T-helper 1 cell (primary cell): ENCODE measurements around the gene MARCHF10.

ENCODE experiments used
- DNase-seq, 5 donors: peaks; one replicate each; pipeline ENCODE4 v3.0.0-alpha.2; 2012 to 2020

Gene MARCHF10

DNA sequence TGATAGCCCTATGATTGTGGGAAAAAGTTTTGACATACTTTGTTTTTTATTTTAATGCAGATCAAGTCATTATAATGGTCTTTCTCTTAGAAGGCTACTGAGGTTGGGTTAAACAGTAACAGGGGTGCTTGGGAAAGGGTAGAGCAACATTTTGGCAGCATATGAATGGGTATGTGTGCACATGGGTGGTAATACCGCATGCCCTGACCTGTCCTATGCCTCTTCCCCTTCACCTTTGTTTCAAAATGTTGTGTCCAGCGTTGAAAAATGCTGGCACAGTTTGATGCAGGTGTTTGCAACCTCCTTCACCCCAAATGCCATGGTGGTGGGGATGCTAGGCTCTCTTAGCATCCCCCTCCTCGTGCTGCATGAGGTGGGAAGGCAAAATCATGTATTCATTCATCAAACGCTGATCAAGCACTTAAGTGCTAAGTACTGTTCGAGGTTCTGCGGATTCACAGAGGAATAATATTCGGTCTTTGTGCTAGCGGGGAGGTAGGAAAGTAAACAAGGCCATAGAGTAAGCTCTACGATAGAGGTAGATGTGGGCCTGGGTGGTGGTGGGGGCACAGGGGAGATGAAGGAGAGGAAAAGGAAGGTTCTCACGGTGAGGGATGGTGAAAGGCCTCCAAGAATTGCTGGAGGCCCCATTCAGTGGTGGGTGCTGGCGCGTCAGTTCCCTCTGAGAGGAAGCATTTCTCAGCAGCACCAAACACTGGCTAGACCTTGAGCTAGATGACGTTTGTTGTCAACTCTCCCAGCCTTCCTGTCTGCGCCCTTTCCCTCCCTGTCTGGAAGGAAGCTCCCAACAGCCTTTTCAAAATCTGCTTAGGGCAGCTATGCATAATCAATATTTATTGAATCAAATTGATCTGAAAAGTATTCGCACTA is 13.3 kb upstream of the MARCHF10 start:
- DNase-seq: no peak

DNA sequence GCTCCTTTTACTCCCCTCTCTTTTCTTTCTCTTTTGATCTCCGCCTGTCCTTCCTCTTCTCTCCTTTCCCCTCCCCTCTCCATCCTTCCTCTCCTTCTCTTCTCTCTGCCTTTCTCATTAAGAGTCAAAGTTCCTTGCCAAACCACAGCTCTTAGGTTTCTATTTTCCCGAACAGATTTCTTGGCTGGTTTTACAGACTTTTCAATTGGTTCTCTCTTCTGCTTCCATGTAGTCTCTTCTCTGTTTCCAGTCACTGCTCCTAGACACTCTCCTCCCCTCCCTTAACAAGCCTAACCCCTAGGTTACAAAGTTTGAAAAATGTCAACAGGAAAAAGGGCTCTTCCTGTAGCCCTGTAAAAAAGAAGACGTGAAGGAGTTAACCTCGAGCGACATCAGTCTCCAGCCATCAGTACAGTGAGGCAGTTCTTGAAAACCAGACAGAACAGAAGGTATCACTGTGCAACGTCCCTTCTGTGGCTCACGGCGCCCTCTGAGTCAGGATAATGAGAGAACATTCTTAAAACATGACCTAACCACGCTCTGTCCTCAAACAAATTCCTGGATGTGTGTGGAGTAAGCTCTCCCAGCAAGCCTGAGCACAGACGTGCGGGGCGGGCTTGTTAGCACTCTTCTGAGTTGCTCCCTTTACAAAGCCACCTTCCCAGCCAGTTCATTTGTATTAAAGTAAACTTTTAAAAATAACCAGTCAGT is 11.6 kb upstream of the MARCHF10 start:
- no peak for DNase-seq

DNA sequence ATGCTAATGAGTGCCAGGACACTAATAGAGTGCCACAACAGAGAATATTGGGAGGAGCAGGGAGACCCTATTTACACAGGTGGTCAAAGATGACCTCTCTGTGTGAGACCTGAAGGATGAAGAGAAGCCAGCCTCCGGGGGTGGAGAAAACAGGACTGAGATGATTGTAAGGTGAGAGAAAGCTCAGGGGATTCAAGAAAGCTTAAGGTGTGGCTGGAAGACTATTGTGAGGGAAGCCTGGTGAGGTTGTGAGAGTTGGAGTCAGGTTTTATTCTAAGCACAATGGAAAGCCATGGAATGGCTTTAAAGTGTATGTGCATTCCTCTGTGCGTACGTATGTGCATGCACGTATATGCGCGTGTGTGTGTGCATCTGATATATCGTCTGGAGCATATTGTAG is 10.4 kb upstream of the MARCHF10 start:
- no peak for DNase-seq

DNA sequence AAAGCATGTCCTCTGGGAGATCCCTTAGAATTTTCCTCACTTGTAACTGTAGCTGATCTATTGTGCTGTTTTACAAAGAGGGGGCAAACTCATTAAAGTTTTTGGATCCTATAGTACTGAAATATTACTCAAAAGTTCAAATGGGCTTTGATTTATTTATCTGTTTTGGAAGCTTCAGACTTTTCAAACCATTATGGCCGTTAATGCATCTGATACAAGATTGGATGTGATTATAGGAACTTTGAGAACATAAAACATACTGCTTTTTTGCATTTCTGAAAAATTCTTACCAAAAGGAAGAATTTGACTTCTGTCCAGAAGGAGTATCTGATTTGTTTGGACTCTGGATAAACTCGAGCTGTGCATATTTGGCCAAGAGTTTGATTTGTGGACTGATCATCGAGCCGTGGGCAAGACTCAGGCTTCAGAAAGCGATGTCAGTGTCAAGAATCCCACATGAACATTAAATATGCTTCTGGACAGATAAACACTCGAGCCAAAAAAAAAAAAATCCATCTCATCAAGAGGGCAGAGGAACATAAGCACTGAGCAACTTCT is 8.2 kb upstream of the MARCHF10 start:
- no peak for DNase-seq

DNA sequence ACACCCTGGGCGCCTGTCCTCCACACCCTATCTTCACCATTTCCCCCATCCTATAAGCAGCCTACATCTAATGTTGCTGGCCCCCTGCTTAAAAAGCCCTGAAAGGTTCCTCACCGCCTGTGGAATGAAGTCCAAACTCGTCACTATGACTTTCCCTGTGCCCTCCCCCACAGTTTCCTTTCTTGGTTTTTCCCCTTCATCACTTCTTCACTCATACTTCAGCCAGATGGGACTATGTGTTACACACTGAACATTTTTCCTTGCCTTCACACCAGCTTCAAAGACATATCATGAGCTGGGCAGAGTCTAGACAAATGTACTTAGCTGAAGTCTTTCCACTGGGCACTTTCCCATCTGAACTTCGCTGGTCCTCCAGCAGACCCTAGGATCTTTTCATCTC is 1.5 kb upstream of the MARCHF10 start:
- no peak for DNase-seq

DNA sequence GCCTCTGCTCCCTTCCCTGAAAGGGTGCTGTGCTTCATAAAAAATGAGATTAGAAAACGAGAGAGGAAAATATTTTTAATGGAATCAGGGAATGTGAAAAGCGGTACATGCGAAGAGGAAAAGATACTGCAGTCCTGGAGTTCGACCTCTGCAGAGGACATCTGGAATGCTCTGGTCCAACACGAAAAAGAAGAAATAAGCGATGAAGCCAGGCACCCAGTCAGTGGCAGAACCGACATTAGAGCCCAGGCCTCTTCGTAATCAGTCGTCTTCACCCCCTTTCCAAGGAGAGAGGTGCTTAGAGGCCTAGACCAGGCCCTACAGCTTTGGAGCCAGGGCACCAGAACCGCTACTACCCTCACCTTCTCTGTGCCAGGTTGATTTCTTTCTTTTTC is 459 bp upstream of the MARCHF10 start:
- no peak for DNase-seq

DNA sequence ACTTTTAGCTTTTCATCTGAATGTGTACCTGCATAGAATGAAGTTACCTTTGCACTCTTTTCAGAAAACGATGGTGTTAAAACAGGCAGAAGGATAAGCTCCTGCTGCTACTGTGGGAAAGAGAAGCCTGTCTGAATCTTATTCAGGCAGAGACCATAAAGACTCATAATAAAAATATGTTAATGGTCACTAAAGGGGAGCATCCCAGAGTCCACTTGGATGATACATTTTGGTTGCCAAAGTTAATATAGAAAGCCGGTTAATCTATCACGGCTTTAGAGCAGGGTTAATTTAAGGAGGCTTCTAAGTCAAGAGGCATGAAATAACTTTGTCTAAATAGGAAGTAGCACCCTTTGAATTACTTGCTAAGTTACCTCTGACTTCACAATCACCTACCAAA is 2.9 kb downstream of the MARCHF10 start:
- no peak for DNase-seq

DNA sequence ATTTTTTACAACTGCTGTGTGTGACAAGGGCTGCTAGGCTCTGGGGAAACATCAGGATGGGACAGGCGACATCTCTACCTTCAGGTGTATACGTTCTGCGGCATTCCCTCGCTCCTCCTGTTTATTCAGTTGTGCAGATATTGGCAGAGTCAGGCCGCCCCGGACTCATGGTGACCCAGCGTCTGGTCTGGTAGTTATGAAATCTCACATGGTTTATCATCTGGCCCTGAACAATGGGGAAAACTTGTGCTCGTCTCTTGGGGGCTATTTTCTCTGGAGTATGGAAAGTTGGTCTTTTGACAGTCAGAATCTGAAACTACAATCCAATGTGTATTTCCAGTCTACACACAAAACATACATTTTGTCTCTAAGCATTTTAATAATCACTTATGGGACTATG is 3.3 kb downstream of the MARCHF10 start:
- no peak for DNase-seq

DNA sequence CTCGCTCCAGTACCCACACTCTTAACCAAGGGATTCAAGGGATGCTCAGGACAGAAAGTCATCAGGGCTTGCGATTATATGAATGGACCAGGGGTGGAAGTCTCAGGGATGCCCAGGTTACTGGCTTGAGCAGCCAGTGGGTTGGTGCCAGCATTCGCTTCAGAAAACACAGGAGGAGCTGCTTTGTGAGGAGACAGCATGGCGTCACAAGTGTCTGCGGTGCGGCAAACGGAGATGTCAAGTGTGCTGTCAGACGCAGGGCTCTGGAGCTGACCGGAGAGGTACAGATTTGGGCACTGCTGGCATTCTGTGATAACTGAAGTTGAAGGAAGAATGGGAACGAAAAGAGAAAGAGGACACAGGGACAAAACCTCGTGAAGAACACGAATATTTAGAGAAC is 4.1 kb downstream of the MARCHF10 start:
- DNase-seq: no peak

DNA sequence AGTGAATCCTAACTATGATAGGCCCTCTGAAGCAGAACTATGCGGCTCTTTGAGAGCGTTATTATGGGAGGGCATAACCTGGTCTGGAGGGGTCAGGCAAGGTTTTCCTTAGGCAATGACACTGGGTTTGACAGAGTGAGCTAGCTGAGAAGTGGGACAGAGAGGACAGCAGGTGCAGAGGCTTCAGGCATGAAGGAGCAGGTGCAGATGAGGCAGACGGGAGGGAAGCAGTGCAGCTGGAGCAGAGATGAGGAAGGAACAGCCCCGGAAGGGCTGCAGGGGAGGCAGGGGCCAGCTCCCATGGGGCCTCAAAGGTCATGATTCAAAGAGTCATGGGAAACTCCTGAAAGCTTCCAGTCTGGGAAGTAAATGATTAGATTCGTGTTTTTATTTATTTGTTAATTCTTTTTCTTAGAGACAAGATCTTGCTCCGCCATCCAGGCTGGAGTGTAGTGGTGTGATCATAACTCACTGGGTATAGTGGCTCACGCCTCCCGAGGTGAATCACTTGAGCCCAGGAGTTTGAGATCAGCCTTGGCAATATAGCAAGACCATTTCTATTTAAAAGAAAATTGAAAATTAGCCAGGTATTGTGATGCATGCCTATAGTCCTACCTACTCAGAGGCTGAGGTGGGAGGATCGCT is 5.4 kb downstream of the MARCHF10 start:
- DNase-seq: no peak

DNA sequence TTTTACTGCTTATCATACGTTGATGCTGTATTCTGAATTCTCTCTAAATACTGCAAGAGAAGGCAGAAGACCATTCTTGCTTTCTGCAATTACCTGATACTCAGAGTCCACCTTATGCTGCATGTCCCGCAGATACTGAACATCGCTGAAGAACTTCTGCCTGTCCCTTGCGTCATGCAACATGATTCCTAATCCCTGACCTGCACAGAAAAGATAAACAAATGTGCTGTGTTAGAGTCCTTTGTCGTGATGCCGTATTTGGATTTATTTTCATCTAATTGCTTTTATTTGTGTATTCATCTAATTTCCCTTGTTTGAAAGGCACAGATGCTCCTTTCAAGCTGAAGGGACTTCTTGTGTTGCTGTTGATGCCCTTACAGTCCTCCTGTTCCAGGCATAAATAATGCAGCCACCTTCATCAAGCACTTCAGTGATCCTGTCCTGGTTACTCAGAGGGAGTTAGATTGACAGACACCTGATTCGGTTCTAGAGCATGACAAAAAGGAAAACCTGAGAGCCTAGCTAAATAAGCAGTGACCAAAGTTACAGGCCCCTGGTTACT is 6.5 kb downstream of the MARCHF10 start:
- no peak for DNase-seq

DNA sequence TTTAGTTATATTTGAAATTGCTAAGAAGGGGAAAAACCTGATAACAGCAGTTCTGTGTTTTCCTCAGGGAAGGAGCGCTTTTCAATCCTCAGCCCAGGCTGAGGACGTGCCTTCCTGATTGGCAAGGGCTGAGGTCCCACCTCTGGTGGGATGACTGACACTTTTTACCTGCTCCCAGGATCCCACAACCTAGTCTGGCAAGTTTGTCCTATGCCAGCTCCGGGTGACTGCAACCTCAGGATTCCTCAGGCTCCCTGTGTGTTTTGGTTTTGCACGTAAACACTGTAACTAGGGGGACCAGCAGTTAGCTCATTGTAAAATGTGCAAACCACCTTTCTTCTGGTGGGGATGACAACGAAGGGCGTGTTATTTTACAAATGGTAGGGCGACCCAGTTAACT is 7.5 kb downstream of the MARCHF10 start:
- DNase-seq: no peak

DNA sequence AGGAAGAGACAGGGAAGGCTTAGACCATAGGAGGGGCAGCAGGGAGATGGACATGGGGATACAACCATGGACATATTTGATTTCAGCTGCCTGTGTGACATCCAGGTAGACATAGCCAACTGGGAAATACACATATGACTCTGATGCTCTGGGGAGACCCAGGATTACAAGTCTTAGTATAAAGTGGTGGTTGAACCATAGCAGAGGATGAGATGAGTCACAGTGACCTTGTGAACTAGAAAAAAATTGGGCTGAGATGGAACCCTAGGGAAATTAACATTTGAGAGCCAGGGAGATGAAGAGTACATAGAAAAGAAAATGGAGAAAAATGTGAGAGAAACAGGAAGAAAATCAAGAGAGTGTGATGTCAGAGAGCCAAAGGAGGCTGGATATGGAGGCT is 10.2 kb downstream of the MARCHF10 start:
- no peak for DNase-seq

DNA sequence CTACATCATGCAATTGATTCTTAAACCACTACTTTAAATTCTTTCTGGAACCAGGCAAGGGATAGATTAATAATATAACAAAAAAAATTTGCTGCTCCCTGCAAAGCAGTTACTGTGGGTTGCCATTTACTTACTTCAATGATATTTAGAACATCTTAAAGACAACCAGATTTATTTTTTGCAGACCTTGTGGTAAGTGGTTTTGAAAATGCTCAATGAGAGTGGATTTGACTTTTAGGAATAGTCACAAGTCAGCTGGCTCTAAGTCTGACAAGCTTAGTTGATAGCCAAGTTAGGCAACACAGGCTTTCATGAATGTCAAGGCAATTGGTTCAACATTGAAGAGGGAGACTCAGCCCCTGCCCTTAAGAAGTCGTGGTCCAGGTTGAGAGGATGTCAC is 11.8 kb downstream of the MARCHF10 start:
- no peak for DNase-seq

DNA sequence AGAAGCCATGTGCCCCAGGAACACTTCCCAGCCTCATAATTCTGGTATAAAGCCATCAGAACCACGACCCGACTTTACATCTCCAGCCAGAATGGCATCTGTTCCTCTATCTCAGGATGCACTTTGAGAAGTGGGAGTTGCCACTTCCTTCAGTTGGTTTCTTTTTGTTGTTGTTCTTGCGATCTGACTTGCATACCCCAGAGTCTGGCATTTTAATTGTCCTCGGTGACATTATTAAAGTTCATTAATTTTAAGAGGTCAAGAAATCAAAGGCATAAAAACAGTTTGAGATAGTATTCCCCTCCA is 13.5 kb downstream of the MARCHF10 start:
- no peak for DNase-seq

DNA sequence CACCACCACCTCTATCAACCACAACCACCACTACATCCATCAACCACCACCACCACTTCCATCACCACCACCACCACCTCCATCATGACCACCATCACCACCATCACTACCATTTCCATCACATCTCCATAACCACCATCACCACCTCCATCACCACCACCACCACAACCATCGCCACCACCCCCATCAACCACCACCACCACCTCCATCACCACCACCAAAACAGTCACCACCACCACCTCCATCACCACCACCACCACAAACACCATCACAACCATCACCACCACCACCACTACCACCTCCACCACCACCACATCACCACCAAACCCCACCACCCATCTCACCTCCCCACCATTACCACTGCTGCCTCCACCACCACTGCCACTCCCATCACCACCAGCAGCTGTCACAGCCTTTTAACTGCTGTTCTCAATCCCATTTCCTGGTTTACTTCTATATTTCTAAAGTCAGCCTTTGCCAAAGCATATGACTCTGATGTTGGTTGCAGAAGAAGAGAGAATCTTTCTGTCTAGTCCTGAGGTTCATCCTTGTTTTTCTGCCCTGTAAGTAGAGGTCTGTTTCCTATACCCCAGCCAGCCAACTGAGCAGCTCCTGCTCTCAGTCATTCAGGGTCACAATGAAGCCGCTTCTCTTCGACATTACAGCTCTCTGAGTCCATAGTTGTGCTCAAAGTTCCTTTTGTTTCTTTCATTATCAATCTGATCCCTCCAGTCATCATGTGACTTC is 14.0 kb downstream of the MARCHF10 start:
- peak in 1 of 5 donors; percentile 3 for DNase-seq

DNA sequence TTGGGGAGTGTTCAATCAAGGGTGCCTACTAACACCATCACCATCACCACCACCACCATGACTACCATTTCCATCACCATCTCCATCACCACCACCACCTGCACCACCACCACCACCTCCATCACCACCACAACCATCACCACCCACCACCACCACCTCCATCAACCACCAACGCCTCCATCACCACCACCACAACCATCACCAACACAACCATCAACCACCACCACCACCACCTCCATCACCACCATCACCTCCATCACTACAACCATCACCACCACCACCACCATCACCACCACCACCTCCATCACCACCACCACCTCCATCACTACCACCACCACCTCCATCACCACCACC is 15.7 kb downstream of the MARCHF10 start:
- no peak for DNase-seq

DNA sequence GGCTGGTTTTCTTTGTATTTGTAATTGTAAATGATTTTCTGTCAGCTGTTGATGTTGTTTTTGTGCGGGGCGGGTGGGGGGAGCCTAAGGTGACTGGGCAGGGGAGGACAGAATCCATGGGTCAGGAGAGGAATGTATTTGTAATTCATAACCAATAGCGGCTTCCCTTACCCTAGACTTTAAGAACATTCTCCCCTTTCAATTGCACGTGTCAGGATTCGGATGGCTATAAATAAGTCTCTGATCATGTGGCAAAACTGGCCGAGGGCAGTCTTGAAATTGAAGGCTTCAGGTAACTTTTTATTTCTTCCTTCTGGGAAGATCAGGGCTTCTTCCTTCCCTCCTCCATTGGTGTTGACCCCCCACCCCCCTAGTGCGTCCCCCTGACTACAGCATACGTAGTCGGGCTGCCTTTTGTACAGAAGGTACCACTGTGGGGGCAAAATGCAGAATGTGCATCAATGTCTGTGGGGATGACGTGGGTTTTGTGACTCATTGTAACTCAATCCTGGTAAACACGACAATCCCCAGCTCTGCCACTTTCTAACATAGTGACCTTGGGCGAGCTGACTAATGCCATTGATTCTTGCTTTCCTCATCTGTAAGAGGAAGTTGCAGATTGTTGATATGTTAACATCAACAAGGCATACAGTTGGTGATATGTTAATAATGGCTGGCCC is 16.2 kb downstream of the MARCHF10 start:
- DNase-seq: no peak

DNA sequence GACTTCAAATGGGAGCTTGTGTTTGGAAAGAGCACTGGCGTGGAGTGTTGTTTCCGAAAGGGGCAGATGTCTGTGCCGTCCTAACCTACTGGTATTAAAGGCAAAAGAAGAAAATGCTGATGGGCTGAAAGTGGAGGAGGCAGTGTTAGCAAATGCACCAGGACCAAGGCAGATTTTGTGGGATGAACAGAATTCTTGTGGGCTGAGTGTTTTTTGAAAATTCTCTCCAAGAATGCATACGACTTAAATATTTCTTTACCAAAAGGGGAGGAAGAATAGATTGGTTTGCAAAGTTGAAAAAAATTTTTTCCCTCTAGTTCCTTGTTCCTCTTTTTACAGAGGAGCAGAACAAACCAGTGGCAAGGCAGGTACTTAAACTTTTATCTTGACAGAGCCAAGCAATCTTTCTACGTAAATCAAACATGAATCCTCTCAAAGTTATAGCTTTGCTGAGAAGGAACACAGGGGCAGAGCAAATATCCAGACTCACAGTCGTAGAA is 16.8 kb downstream of the MARCHF10 start:
- no peak for DNase-seq

DNA sequence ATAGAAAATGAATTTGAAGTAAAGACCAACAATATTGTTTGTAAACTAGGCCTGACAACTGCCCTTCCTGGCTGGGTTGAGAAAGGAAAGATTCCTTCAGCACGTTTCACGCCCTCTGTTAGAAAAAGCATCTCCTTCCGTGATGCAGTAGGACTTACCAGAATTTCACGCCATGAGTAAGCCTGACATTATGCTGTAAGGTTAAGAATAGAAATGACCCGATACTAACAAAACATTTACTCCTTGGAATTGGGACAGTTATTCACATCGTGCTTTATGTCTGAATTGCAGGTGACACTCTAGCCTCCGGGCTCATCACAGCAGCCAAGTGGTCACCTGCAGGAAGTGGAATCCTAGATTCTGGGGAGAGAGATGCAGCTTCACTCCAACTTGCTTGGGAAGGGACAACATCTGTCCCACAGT is 17.5 kb downstream of the MARCHF10 start:
- DNase-seq: no peak

DNA sequence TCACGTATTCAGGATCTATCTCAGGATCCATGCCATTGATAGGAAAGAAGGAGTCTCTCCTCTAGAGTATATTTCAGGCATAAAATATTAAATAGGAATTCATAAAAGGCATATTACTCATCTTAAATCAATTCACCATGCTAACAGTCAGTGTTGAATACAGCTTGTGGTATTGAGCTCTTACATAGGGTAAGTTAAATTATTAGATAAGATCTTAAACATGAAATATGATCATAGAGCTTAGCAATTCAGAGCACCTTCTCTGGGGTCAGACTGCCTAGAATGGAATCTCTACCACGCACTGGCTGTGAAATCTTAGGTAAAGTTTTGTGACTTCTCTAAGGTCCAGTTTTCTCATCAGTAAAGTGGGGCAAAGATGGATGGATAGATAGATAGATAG is 20.7 kb downstream of the MARCHF10 start:
- DNase-seq: no peak

DNA sequence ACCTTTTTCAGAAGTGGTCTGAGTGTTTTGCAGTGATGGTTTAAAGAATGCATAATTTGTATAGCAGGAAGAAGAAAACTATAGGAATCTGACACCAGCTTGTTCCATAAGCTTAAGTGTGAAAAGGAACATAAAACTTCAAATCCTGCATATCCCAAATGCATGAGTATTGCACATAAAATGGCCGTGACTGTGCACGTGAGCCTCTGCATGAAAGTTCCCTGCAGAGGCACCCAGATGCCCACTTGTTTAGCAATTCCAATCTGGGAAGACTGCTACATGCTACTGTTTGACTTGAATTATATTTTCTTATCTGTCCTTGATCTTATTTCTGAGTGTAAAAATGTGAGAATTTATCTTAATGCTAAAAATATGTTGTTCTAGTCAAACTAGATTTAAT is 21.5 kb downstream of the MARCHF10 start:
- DNase-seq: no peak
